Activated T-helper 1 cell treated with anti-CD3 and anti-CD28 coated beads, Interleukin-2, amount 50 U/mL, for 16 hours (primary cell): ENCODE measurements around the gene GPR15LG.
A peak's percentile ranks its signal among the peaks of the same experiment; 100 is the strongest.
"Not testable (repeated sequence)": the region's sequence is repeated elsewhere in the genome, so short reads cannot be mapped to it uniquely, and the experiment has no call there.

Experiments used
- DNase-seq, 2 donors: peaks; one replicate each; pipeline ENCODE4 v3.0.0-alpha.2; 2020; ENCODE audit warnings: low read depth in 1 of 2, low spot score in 1 of 2

The GPR15LG gene

DNA sequence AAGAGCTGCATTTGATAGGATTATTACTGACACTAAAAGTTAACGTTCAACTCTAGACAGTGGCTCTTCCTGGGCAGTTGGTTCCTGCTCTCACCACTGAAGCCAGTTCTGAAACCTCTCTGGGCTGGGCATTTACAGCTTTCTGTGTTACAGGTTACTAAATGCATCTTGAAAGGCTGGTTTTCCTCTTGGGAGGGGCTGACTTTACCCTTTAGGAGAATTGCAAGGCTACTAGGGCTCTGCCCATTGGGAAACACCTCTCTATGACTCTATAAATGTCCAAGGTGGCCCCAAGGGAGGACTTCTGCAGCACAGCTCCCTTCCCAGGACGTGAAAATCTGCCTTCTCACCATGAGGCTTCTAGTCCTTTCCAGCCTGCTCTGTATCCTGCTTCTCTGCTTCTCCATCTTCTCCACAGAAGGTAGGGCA, at the start of gene GPR15LG:
Gene GPR15LG, plus strand, starts transcription at position 301 of the 429 bp plus-strand sequence. Its CDS starts 51 bp downstream, at position 352.
- no peak for DNase-seq

DNA sequence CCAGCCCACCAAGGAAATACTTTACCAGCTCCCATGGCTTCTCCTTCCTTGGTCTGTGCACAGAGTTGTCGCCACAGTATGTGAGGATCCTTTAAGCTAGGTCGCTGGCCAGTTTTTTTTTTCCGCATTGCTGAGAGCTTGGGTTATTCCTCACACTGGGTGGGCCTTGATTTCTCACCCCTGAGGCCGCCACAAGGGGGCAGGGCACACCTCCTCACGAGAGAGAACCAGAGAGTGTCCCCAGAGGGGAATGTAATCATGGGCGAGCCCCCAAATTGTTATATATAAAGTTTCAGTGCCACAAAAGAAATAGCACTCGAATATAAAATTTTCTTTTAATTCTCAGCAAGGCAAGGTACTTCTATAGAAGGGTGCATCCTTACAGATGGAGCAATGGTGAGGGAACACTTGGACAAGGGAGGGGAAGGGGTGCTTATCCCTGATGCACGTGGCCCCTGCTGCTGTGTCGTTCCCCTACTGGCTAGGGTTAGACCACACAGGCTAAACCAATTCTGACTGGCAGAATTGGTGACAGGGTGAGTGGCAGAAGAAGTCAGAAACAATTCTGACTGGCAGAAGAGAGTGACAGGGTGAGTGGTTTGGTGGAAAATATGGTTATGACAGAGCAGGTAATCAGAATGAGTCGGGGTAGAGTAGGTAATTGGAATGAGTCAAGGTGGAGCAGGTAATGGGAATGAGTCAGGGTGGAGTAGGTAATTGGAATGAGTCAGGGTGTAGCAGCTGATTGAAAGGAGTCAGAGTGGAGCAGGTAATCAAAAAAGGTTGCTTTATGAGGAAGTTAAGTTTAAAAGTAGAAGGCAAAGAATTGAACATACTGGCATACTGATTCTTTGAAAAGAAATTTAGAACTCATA, 47.5 kb upstream of the GPR15LG start:
- DNase-seq = not testable (repeated sequence)

GRCh38 chr10:84126785-84127167, 46.8 kb upstream of the GPR15LG start:
- DNase-seq = no peak

DNA sequence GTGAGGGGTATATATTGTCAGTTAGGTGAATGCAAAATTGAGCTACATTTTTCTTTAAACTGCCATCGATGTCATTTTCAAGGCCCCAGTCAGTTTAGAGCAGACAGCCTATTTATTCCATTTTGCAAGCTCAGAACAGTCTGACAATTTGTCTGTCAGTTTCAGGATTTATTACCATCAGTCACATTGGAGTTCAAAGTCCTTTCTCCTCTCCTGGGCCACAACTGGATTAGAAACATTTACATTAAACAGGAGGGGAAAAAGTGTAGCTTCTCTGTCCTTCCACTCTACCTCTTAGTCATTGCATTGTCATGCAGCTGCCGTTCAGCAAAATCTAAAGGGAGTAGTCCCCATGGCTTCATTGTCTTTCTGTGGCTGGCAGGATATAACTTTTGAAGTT, 37.8 kb upstream of the GPR15LG start:
- no peak for DNase-seq

- no peak for DNase-seq
Measured at GRCh38 chr10:84137811-84138210, 35.8 kb upstream of the GPR15LG start.

GRCh38 chr10:84138478-84139125, 35.0 kb upstream of the GPR15LG start:
- peak; percentile 7 to 44 for DNase-seq

GRCh38 chr10:84139126-84140035, 34.2 kb upstream of the GPR15LG start, which contains the start of gene GHITM:
GHITM (plus strand) TSS chr10:84139509; CDS start chr10:84141501, 1,992 bp downstream.
- peak; percentile 99 for DNase-seq

DNA sequence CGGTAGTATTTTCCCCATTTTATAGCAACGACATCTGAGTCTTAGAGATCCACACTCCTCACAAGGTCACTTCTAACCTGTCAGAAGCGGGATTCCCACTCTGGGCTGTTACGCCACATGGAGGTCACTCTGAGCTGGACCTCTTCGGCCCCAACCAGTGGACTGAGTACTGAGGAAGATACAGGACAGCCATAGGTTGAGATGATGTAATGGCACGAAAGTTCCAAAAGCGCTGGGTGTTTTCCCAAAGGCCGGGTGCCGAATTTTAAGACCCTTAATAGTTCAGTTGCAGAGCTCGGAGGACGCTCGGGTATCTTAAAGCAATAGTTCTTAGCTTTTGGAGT, 33.6 kb upstream of the GPR15LG start:
- DNase-seq = no peak

GRCh38 chr10:84147347-84147746, 26.3 kb upstream of the GPR15LG start:
- DNase-seq = no peak

DNA sequence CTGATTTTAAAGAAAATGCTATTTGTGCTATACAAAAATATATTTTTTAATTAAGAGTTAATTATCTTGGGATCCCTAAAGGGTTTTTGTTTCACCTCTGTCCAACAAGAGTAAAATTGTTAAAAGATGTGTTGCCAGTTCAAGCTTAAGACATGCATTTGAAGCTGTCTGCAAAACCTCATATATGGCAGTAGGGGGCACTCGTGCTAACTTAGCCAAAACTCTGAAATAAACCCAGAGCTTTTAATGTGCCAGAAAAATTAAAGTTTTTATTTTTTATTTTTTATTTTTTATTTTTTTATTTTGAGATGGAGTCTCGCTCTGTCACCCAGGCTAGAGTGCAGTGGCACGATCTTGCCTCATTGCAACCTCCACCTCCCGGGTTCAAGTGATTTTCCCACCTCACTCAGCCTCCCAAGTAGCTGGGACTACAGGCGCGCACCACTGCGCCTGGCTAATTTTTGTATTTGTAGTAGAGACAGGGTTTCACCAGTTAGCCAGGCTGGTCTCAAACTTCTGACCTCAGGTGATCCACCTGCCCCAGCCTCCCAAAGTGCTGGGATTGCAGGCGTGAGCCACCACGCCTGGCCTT, 25.5 kb upstream of the GPR15LG start:
- DNase-seq = not testable (repeated sequence)

- DNase-seq = no peak
Measured at GRCh38 chr10:84149854-84150253, 23.7 kb upstream of the GPR15LG start.

DNA sequence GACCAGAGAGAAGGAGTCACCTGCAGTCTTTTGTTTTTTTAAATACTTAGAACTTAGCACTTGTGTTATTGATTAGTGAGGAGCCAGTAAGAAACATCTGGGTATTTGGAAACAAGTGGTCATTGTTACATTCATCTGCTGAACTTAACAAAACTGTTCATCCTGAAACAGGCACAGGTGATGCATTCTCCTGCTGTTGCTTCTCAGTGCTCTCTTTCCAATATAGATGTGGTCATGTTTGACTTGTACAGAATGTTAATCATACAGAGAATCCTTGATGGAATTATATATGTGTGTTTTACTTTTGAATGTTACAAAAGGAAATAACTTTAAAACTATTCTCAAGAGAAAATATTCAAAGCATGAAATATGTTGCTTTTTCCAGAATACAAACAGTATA, 20.8 kb upstream of the GPR15LG start:
- DNase-seq = no peak

- DNase-seq = no peak
Measured at GRCh38 chr10:84155521-84155920, 18.1 kb upstream of the GPR15LG start.

DNA sequence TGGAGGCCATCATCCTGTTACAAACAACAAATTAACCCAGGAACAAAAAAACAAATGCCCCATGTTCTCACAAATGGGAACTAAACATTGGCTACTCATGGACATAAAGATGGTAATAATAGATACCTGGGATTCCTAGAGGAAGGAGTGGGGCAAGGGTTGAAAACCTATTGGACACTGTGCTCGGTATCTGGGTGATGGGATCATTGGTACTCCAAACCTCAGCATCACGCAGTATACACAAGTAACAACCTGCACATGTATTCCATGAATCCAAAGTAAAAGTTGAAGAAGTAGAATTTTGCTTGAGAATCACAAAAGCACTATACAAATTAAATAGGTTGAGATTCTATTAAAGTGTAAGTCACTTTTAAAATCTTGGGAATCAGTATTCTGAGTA, 17.6 kb upstream of the GPR15LG start:
- DNase-seq = no peak

- DNase-seq = no peak
Measured at GRCh38 chr10:84156768-84157167, 16.8 kb upstream of the GPR15LG start.

GRCh38 chr10:84158061-84158460, 15.5 kb upstream of the GPR15LG start:
- no peak for DNase-seq

- DNase-seq = no peak
Measured at GRCh38 chr10:84158550-84158949, 15.1 kb upstream of the GPR15LG start.

DNA sequence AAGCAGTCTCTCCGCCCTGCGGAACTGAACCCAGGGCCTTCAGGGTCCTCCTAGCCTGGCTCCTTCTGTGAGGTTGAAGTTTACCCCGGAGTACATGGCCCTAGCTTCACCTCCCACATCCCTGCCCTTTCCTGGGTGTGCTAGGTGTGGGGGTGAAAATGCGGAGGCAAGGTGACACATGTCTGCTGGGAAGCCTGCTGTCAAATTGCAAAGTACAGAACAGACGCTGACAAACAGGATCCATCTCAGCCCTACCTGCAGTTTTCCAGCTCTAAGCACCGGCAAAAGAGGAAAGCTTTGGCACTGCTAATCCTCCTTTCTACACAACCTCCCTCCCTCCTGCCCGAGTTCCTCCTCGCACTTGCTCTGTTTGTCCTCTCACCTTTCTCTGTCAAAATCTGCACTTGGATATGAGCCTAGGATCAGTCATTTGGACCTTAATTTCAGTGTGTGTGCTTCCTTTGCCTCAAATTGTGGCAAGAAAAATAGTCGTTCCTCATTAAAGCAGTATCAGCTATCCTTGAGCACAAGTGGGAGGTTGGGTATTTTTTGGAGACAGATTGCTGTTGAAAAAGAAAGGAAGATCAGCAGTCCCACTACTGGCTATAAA, 14.4 kb upstream of the GPR15LG start:
- DNase-seq = no peak

- no peak for DNase-seq
Measured at GRCh38 chr10:84160663-84161362, 12.8 kb upstream of the GPR15LG start.

DNA sequence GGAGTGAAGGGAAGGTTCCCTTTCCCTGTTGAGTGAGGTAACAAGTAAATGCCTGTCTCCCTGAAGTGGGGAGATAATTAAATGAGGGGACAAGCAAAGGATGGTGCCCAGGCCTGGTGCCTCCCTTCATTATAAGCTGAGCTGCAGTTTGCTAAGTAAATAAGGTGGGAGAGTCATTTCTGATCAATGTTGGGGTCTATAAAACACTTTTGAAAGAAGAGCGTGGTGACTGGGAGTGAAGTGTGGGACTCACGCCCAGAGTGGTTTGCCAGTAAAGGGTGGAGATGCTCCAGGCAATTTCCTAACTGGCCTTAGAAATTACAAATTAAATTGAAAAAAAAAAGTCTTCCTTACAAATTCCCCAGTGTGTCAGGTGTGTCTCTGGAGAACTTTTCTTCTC, 9.6 kb upstream of the GPR15LG start:
- no peak for DNase-seq
